ENCODE results near the gene ARMS2. TPM values are rescaled to one million over a fixed set of nuclear protein-coding genes. Genes with fewer than 3 reads are reported as not detected.

ARMS2 gene
- not detected in 2 replicates for total RNA-seq (2016; rRNA removed; fragmentation: Illumina TruSeq; extraction: Trizol)
- not detected in 2 replicates for total RNA-seq (2016; cell fraction: cytosol; rRNA removed; fragmentation: Illumina TruSeq; extraction: Trizol; ENCODE audit: low read depth)
- not detected in 2 replicates for total RNA-seq (2016; cell fraction: insoluble cytoplasmic fraction; rRNA removed; fragmentation: Illumina TruSeq; extraction: Trizol)
- not detected in 2 replicates for total RNA-seq (2016; cell fraction: membrane; rRNA removed; fragmentation: Illumina TruSeq; extraction: Trizol)
- not detected in 2 replicates for total RNA-seq (2016; cell fraction: nucleus; rRNA removed; fragmentation: Illumina TruSeq; extraction: Trizol)
- not detected in 2 replicates for polyA plus RNA-seq (2011; rRNA removed)
- not detected in 2 replicates for polyA plus RNA-seq (2011; cell fraction: cytosol; rRNA removed)
- 0.23 TPM in 1 of 2 replicates, not detected in the other for polyA plus RNA-seq (2011; cell fraction: nucleus; rRNA removed)
- not detected in 2 replicates for polyA plus RNA-seq (2012)
- not detected in 2 replicates for polyA plus RNA-seq (2016; cell fraction: cytosol; fragmentation: Illumina TruSeq; extraction: Trizol; ENCODE audit: low read depth)
- polyA plus RNA-seq (2016; cell fraction: insoluble cytoplasmic fraction; fragmentation: Illumina TruSeq; extraction: Trizol; ENCODE audit: low read depth) = not detected in 2 replicates
- polyA plus RNA-seq (2016; cell fraction: membrane; fragmentation: Illumina TruSeq; extraction: Trizol; ENCODE audit: low read depth) = not detected in 2 replicates
- polyA plus RNA-seq (2016; cell fraction: nucleus; fragmentation: Illumina TruSeq; extraction: Trizol; ENCODE audit: insufficient read depth, low read depth) = not detected in 2 replicates
- polyA minus RNA-seq (2011; rRNA and poly(A)+ RNA removed; ENCODE audit: low replicate concordance) = not detected in 2 replicates
- polyA minus RNA-seq (2011; cell fraction: cytosol; rRNA and poly(A)+ RNA removed) = not detected in 2 replicates
- not detected in 2 replicates for polyA minus RNA-seq (2011; cell fraction: nucleus; rRNA and poly(A)+ RNA removed)
- not detected for Bru-seq, nascent RNA
- BruChase-seq, experiment 1, labeled RNA remaining after a 6-hour chase = percentile 39 among the genes with signal in this experiment
- BruChase-seq, experiment 2, labeled RNA remaining after a 2-hour chase = percentile 38 among the genes with signal in this experiment
- long read RNA-seq, experiment 1 = 0 reads
- long read RNA-seq, experiment 2 = 0 reads

- intact Hi-C loops (cut with micrococcal nuclease; ENCODE audit: unreplicated experiment) = no loop called here
- no TSS peak for BruUV-seq (replicated peaks)
Observed at GRCh38 chr10:122454603-122455080, at the start of gene ARMS2. Gene ARMS2 (plus strand): TSS chr10:122454653. CDS start chr10:122454728, 75 bp downstream.

More at GRCh38 chr10:122454603-122455080, at the start of gene ARMS2:
- Histone ChIP-seq H3K27ac (ENCODE audit: extremely low read length, insufficient read depth, low read length) (no peak within 1 kb of the TSS), H4K20me1 (ENCODE audit: insufficient read depth, low read length) (no peaks in the 10 kb centered on the region), H3K4me1 (ENCODE audit: insufficient read depth, low read length) (no peaks in the 10 kb centered on the region), H3K27me3 (ENCODE audit: control insufficient read depth in 1 of 2, insufficient read depth in 2 of 2, low read length in 2 of 2) (peaks cover 2 to 54% of the 10 kb centered on the region in 2 experiments), H3K4me3 (replicated peaks in 1 of 3; ENCODE audit: insufficient read depth in 1 of 3, low read depth in 2 of 3, low read length in 3 of 3) (no peak within 1 kb of the TSS), H3K9me3 (ENCODE audit: low read length) (no peaks in the 10 kb centered on the region), H2AFZ (ENCODE audit: low read length) (no peak within 1 kb of the TSS), H3K9ac (ENCODE audit: insufficient read depth, low read depth, low read length) (no peak within 1 kb of the TSS), H3K36me3 (replicated peaks in 1 of 2; ENCODE audit: control insufficient read depth in 1 of 2, insufficient read depth in 2 of 2, low read length in 2 of 2) (no peaks in the 10 kb centered on the region), H3K79me2 (ENCODE audit: insufficient read depth, low read length) (no peaks in the 10 kb centered on the region), H3K4me2 (ENCODE audit: low read depth, low read length) (no peak within 1 kb of the TSS)
- no peak for TF ChIP-seq ZBTB46 (CRISPR knock-in tag; IDR thresholded peaks at IDR 0.05; ENCODE audit: borderline replicate concordance)
- no peak for TF ChIP-seq NFATC3 (CRISPR knock-in tag; IDR thresholded peaks at IDR 0.05)
- no peak for TF ChIP-seq GZF1 (CRISPR knock-in tag; IDR thresholded peaks at IDR 0.05)
- TF ChIP-seq ZNF777 (CRISPR knock-in tag; IDR thresholded peaks at IDR 0.05) = no peak
- TF ChIP-seq ZNF362 (CRISPR knock-in tag; IDR thresholded peaks at IDR 0.05; ENCODE audit: borderline replicate concordance) = no peak
- POLR2A ChIA-PET = no interaction called here
- FAIRE-seq = no peak
- no peak for DNase-seq (ENCODE audit: low spot score)
- CTCF ChIA-PET (ENCODE audit: low intra/inter-chr PET ratio, low total read pairs) = no interaction called here
- ATAC-seq = no peak
- 24% methylated on average over 4 of the region's 7 CpGs for WGBS (ENCODE audit: low lambda C conversion rate)
- in situ Hi-C loops (cut with HindIII; ENCODE audit: extremely low pct_ligation_motif_present, low pct_unique_long_range_greater_than_20kb) = no loop called here

All from HepG2 (cell line).